IMR-90 (cell line): Measurements from ENCODE around the gene NFKB1. TPM values are rescaled to one million over a fixed set of nuclear protein-coding genes. Genes with fewer than 3 reads are reported as not detected.
A peak's percentile ranks its signal among the peaks of the same experiment; 100 is the strongest.

Experiments
- ATAC-seq: fragments of 200-7000 bp; cut with Tn5 transposase; 2 replicates; pipeline ENCODE4 v1.9.1; 2020; ENCODE audit warnings: low read depth, mild to moderate bottlenecking, moderate library complexity
- BruUV-seq: library from RNA; stranded (reverse); fragments of 400-500 nt; replicated peaks from 2 replicates; lab custom pipeline; 2021; lab: Mats Ljungman, UMichigan
- CTCF ChIA-PET: fragments of 300-600 bp; formaldehyde crosslinking; extraction: SDS; loops from one replicate; lab custom pipeline; 2021; ENCODE audit warnings: antibody characterized with exemption; lab: Yijun Ruan, JAX
- POLR2A ChIA-PET: fragments of 300-600 bp; sonication (Branson Sonifier 250); formaldehyde crosslinking; loops from one replicate; lab custom pipeline; 2022; ENCODE audit warnings: antibody characterized with exemption; ENCODE audit not compliant: unreplicated experiment; lab: Charles Lee
- DNase-seq: peaks from one replicate; pipeline ENCODE4 v3.0.0; 2013
- H2AFZ ChIP-seq: replicated peaks from 2 replicates; pipeline ENCODE3; 2013; ENCODE audit warnings: low read length, mild to moderate bottlenecking; ENCODE audit not compliant: poor library complexity
- H2AK5ac ChIP-seq: 2 replicates; pipeline ENCODE4 v1.6.1; 2013; ENCODE audit warnings: low read depth, low read length, inconsistent platforms
- H2AK9ac ChIP-seq: replicated peaks from 2 replicates; pipeline ENCODE3; 2013; ENCODE audit warnings: mild to moderate bottlenecking, low read depth, low read length, moderate library complexity; ENCODE audit not compliant: poor library complexity
- H2BK120ac ChIP-seq: 2 replicates; pipeline ENCODE4 v1.6.1; 2013; ENCODE audit warnings: low read depth, low read length, inconsistent platforms
- H2BK15ac ChIP-seq: 3 replicates; pipeline ENCODE4 v1.6.1; 2013; ENCODE audit warnings: low read depth, low read length, inconsistent platforms
- H2BK20ac ChIP-seq: 2 replicates; pipeline ENCODE4 v1.6.1; 2013; ENCODE audit warnings: low read depth, mild to moderate bottlenecking, inconsistent platforms, low read length, moderate library complexity
- H2BK5ac ChIP-seq: 2 replicates; pipeline ENCODE4 v1.6.1; 2013; ENCODE audit warnings: mild to moderate bottlenecking, low read depth, low read length, inconsistent platforms; ENCODE audit not compliant: poor library complexity, severe bottlenecking
- H3K14ac ChIP-seq: replicated peaks from 2 replicates; pipeline ENCODE4 v1.6.1; 2013; ENCODE audit warnings: low read depth, low read length, inconsistent platforms
- H3K18ac ChIP-seq: 2 replicates; pipeline ENCODE4 v1.6.1; 2013; ENCODE audit warnings: low read depth, low read length, control low read depth
- H3K23ac ChIP-seq: 2 replicates; pipeline ENCODE4 v1.6.1; 2013; ENCODE audit warnings: low read depth, low read length, inconsistent platforms
- H3K27ac ChIP-seq: 2 replicates; pipeline ENCODE4 v1.5.1; 2013; ENCODE audit warnings: mild to moderate bottlenecking, control low read depth, low read length; ENCODE audit not compliant: insufficient read depth
- H3K27me3 ChIP-seq: 2 replicates; pipeline ENCODE4 v1.6.1; 2013; ENCODE audit warnings: low read length; ENCODE audit not compliant: control insufficient read depth, insufficient read depth
- H3K36me3 ChIP-seq: 2 replicates; pipeline ENCODE4 v1.6.1; 2013; ENCODE audit warnings: low read length, mixed read lengths; ENCODE audit not compliant: control insufficient read depth, insufficient read depth
- H3K4ac ChIP-seq: 2 replicates; pipeline ENCODE4 v1.6.1; 2013; ENCODE audit warnings: low read depth, low read length, inconsistent platforms
- H3K4me1 ChIP-seq: 2 replicates; pipeline ENCODE4 v1.6.1; 2013; ENCODE audit warnings: low read length, mixed read lengths; ENCODE audit not compliant: control insufficient read depth, insufficient read depth
- H3K4me2 ChIP-seq: 2 replicates; pipeline ENCODE4 v1.6.1; 2013; ENCODE audit warnings: low read depth, mild to moderate bottlenecking, control low read depth, low read length, moderate library complexity
- H3K4me3 ChIP-seq: 2 replicates; pipeline ENCODE4 v1.5.1; 2013; ENCODE audit warnings: low read depth, mild to moderate bottlenecking, control low read depth, low read length, moderate library complexity; ENCODE audit not compliant: insufficient read depth
- H3K56ac ChIP-seq: 2 replicates; pipeline ENCODE4 v1.6.1; 2013; ENCODE audit warnings: low read length, inconsistent platforms; ENCODE audit not compliant: insufficient read depth; ENCODE audit errors: extremely low read depth
- H3K79me1 ChIP-seq, 2 experiments: 2 replicates each; pipeline ENCODE4 v1.6.1; 2013; ENCODE audit warnings: low read length in 2 of 2, inconsistent platforms in 1 of 2, low read depth in 1 of 2
- H3K9ac ChIP-seq: 2 replicates; pipeline ENCODE4 v1.6.1; 2013; ENCODE audit warnings: low read depth, low read length, control low read depth
- H3K9me1 ChIP-seq: 2 replicates; pipeline ENCODE4 v1.6.1; 2013; ENCODE audit warnings: low read length, inconsistent platforms; ENCODE audit not compliant: insufficient read depth
- H3K9me3 ChIP-seq: 2 replicates; pipeline ENCODE4 v1.6.1; 2013; ENCODE audit warnings: low read length; ENCODE audit not compliant: control insufficient read depth, insufficient read depth
- H4K20me1 ChIP-seq: 2 replicates; pipeline ENCODE4 v1.6.1; 2013; ENCODE audit warnings: low read length, inconsistent platforms; ENCODE audit not compliant: insufficient read depth
- H4K5ac ChIP-seq: 2 replicates; pipeline ENCODE4 v1.6.1; 2013; ENCODE audit warnings: mild to moderate bottlenecking, low read depth, low read length, control low read depth
- H4K8ac ChIP-seq, 2 experiments: 2 replicates each; pipeline ENCODE4 v1.6.1; 2013; ENCODE audit warnings: low read depth in 2 of 2, low read length in 2 of 2, control low read depth in 1 of 2, inconsistent platforms in 1 of 2
- H4K91ac ChIP-seq: 2 replicates; pipeline ENCODE4 v1.6.1; 2013; ENCODE audit warnings: low read depth, low read length, inconsistent platforms; ENCODE audit not compliant: insufficient read depth
- MAFK ChIP-seq: IDR thresholded peaks from 2 replicates; pipeline ENCODE4 v1.6.1; 2012; ENCODE audit warnings: low read depth, low read length, improper control_type of control experiment
- RFX5 ChIP-seq: IDR thresholded peaks from 2 replicates; pipeline ENCODE4 v1.8.0; 2012; ENCODE audit warnings: low read depth, mild to moderate bottlenecking, low read length, moderate library complexity
- WGBS, 2 experiments: methylation state at CpG; one replicate each; pipeline versions ENCODE4 v1.1.5 to v1.1.7; 2013; ENCODE audit warnings: missing lambda C conversion rate in 2 of 2; ENCODE audit not compliant: insufficient read length in 1 of 2; ENCODE audit errors: extremely low coverage in 2 of 2; 5-methylcytosine and 5-hydroxymethylcytosine counted together
- dilution Hi-C: fragments of 300-500 bp; cut with HindIII; formaldehyde crosslinking; loops from one replicate; pipeline ENCODE4 v1.14.3; 2018; ENCODE audit warnings: low sequenced_read_pairs; ENCODE audit not compliant: unreplicated experiment
- in situ Hi-C: fragments of 300-500 bp; cut with MboI; formaldehyde crosslinking; loops from 3 replicates; pipeline ENCODE4 v1.14.3; 2019; ENCODE audit warnings: low sequenced_read_pairs, inconsistent platforms, mixed read lengths
- intact Hi-C: fragments of 100-400 bp; cut with micrococcal nuclease; formaldehyde crosslinking; loops from 2 replicates; pipeline ENCODE4 v1.10.0; 2022
- polyA plus RNA-seq, 3 experiments: library from polyadenylated mRNA; depleted of rRNA; stranded (reverse); fragments of >200 nt; gene quantifications; 2 replicates each; pipeline ENCODE4 v1.2.3, GENCODE V29; 2012; ENCODE audit warnings: low replicate concordance in 1 of 3
- total RNA-seq: library from RNA; depleted of rRNA; stranded (reverse); fragments of >200 nt; gene quantifications from 2 replicates; pipeline ENCODE4 v1.2.3, GENCODE V29; 2012

The NFKB1 gene
- total and polyA plus RNA-seq, 2 of the 4 experiments (the other 2 are of a cell fraction): 19.8 to 24.6 TPM

DNA sequence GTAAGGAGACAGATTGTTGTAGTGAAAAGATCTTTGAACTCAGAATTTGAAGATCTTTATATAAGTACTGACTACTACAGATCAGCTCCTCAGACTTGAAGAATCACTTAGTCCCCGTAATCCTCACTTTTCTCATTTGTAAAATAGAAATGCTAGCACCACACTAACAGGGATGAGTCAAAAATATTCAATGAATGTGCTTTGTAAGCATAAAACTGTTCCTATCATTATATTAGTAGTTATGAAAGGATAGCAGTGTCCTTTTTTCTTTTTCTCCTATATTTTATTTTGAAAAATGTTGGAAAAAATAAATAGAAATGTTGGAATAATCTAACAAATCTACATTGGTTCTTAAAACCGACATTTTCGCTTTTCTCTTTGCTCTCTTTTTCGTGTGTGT lies 25.4 kb downstream of the NFKB1 start:
- no CpG with 5 or more reads among the region's 4 CpGs for WGBS, 2 experiments
- H3K27ac ChIP-seq: no peak overlapping the region
- H3K4me3 ChIP-seq: no peak overlapping the region
- H3K36me3 ChIP-seq: peaks cover 2% of the 10 kb centered on the region
- no peak overlapping the region for H3K9ac ChIP-seq
- peaks cover 4% of the 10 kb centered on the region; the same call in 1 of the 2 replicates for H3K4me1 ChIP-seq
- H3K18ac ChIP-seq: no peak overlapping the region
- H2BK120ac ChIP-seq: no peak overlapping the region
- CTCF ChIA-PET: no interaction called here
- H4K5ac ChIP-seq: no peak overlapping the region
- no peak for DNase-seq
- H2BK5ac ChIP-seq: no peak overlapping the region
- H2AK9ac ChIP-seq: no peak overlapping the region
- H2AFZ ChIP-seq: no peak overlapping the region
- no peak overlapping the region for H3K14ac ChIP-seq
- BruUV-seq: no TSS peak
- intact Hi-C loops (no loop called here), dilution Hi-C loops (no loop called here), in situ Hi-C loops (no loop called here)
- no peak overlapping the region for H4K91ac ChIP-seq
- H4K20me1 ChIP-seq: peaks cover 17% of the 10 kb centered on the region
- H3K79me1 ChIP-seq: peaks cover 22 to 34% of the 10 kb centered on the region in 2 experiments
- no peak overlapping the region for H3K23ac ChIP-seq
- no peak overlapping the region for H4K8ac ChIP-seq
- peaks cover 9% of the 10 kb centered on the region for H3K9me1 ChIP-seq
- POLR2A ChIA-PET: no interaction called here
- H3K4ac ChIP-seq: no peak overlapping the region
- H2BK15ac ChIP-seq: no peak overlapping the region
- no peak overlapping the region for H3K56ac ChIP-seq
- H3K27me3 ChIP-seq: no peaks in the 10 kb centered on the region
- H3K4me2 ChIP-seq: no peak overlapping the region
- no peaks in the 10 kb centered on the region for H3K9me3 ChIP-seq
- no peak overlapping the region for H2BK20ac ChIP-seq
- no peak overlapping the region for H2AK5ac ChIP-seq
- TF ChIP-seq MAFK: peak; percentile 70
- no peak for TF ChIP-seq RFX5
- ATAC-seq: no peak
